ENCODE data around the gene MAP3K7.

Gene MAP3K7

DNA sequence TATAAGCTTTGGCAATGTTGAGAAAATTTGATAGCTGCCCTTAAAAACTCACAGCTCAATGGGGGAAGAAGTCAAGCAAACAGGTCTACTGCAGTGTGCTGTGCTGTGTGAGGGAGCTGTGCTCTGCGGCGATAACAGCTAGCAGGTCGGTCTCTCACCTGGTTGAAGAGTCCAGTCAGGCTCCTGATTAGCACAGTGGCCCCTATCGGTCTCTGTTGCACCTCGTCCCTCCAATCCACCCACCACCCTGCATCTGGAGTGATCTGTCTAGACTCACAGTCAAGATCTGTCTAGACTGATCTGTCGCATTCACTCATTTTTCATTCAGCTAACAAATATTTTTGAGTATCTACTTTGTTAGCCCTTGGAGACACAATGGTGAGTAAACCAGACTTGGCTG is 94.1 kb downstream of the MAP3K7 start:
- peaks cover 16% of the 10 kb centered on the region for H3K4me1 ChIP-seq (ENCODE audit: insufficient read depth, low read length, poor library complexity, severe bottlenecking)

DNA sequence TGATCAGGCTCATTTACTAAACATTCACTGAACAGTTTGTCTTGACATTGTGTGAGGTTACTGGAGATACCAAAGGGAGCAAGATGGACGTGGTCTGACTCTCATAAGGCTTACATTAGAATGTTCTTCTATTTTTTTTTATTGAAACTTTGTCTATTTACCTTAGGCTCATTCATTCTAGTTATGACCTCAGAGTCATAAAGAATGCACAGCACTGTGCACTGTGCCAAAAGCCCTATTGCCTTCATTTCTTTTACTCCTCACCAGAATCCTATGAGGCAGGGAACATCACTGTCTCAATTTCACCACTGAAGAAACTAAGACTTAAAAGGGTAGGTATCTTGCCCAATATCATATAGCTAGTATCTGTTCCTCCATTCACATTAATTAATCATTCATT is 94.5 kb downstream of the MAP3K7 start:
- no peaks in the 10 kb centered on the region for H3K79me2 ChIP-seq (ENCODE audit: insufficient read depth, low read length)
- H4K20me1 ChIP-seq (ENCODE audit: insufficient read depth, low read length, poor library complexity, severe bottlenecking): no peaks in the 10 kb centered on the region
- no peaks in the 10 kb centered on the region for H3K9me3 ChIP-seq (ENCODE audit: insufficient read depth, low read depth, low read length)
- H3K27me3 ChIP-seq (ENCODE audit: insufficient read depth, low read length, poor library complexity, severe bottlenecking): no peaks in the 10 kb centered on the region
- H3K4me2 ChIP-seq (ENCODE audit: low read depth, low read length, poor library complexity, severe bottlenecking): no peak overlapping the region
- H3F3A ChIP-seq (ENCODE audit: low read depth): no peaks in the 10 kb centered on the region
- no peaks in the 10 kb centered on the region for H3K36me3 ChIP-seq (ENCODE audit: insufficient read depth, low read length)
- H3K4me1 ChIP-seq (ENCODE audit: insufficient read depth, low read length, poor library complexity, severe bottlenecking): peaks cover 16% of the 10 kb centered on the region
- no peak overlapping the region for H3K9ac ChIP-seq (ENCODE audit: low read depth, low read length, poor library complexity, severe bottlenecking)
- no peak overlapping the region for H3K4me3 ChIP-seq (ENCODE audit: low read length, poor library complexity, severe bottlenecking)
- no peak for TF ChIP-seq EZH2phosphoT487 (IDR thresholded peaks at IDR 0.05; ENCODE audit: borderline replicate concordance)
- TF ChIP-seq, protein P1, sequence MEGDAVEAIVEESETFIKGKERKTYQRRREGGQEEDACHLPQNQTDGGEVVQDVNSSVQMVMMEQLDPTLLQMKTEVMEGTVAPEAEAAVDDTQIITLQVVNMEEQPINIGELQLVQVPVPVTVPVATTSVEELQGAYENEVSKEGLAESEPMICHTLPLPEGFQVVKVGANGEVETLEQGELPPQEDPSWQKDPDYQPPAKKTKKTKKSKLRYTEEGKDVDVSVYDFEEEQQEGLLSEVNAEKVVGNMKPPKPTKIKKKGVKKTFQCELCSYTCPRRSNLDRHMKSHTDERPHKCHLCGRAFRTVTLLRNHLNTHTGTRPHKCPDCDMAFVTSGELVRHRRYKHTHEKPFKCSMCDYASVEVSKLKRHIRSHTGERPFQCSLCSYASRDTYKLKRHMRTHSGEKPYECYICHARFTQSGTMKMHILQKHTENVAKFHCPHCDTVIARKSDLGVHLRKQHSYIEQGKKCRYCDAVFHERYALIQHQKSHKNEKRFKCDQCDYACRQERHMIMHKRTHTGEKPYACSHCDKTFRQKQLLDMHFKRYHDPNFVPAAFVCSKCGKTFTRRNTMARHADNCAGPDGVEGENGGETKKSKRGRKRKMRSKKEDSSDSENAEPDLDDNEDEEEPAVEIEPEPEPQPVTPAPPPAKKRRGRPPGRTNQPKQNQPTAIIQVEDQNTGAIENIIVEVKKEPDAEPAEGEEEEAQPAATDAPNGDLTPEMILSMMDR (conservative IDR thresholded peaks at IDR 0.05; ENCODE audit: low read length): no peak
- H2AFZ ChIP-seq (ENCODE audit: low read length): no peak overlapping the region
- no peaks in the 10 kb centered on the region for H3K9me2 ChIP-seq (replicated peaks; ENCODE audit: low read depth, low read length)

More for the DNA sequence above, 94.1 kb downstream of the MAP3K7 start:
- Histone ChIP-seq H2AFZ (ENCODE audit: low read length) (no peak overlapping the region), H3K79me2 (ENCODE audit: insufficient read depth, low read length) (no peaks in the 10 kb centered on the region), H3F3A (ENCODE audit: low read depth) (no peaks in the 10 kb centered on the region), H4K20me1 (ENCODE audit: insufficient read depth, low read length, poor library complexity, severe bottlenecking) (no peaks in the 10 kb centered on the region), H3K4me2 (ENCODE audit: low read depth, low read length, poor library complexity, severe bottlenecking) (peak overlapping the region; percentile 62), H3K9me2 (replicated peaks; ENCODE audit: low read depth, low read length) (no peaks in the 10 kb centered on the region), H3K4me3 (ENCODE audit: low read length, poor library complexity, severe bottlenecking) (no peak overlapping the region), H3K36me3 (ENCODE audit: insufficient read depth, low read length) (no peaks in the 10 kb centered on the region), H3K9ac (ENCODE audit: low read depth, low read length, poor library complexity, severe bottlenecking) (no peak overlapping the region), H3K9me3 (ENCODE audit: insufficient read depth, low read depth, low read length) (no peaks in the 10 kb centered on the region), H3K27me3 (ENCODE audit: insufficient read depth, low read length, poor library complexity, severe bottlenecking) (no peaks in the 10 kb centered on the region)
- TF ChIP-seq EZH2phosphoT487 (IDR thresholded peaks at IDR 0.05; ENCODE audit: borderline replicate concordance): no peak
- TF ChIP-seq, protein P1 (conservative IDR thresholded peaks at IDR 0.05; ENCODE audit: low read length): no peak

DNA sequence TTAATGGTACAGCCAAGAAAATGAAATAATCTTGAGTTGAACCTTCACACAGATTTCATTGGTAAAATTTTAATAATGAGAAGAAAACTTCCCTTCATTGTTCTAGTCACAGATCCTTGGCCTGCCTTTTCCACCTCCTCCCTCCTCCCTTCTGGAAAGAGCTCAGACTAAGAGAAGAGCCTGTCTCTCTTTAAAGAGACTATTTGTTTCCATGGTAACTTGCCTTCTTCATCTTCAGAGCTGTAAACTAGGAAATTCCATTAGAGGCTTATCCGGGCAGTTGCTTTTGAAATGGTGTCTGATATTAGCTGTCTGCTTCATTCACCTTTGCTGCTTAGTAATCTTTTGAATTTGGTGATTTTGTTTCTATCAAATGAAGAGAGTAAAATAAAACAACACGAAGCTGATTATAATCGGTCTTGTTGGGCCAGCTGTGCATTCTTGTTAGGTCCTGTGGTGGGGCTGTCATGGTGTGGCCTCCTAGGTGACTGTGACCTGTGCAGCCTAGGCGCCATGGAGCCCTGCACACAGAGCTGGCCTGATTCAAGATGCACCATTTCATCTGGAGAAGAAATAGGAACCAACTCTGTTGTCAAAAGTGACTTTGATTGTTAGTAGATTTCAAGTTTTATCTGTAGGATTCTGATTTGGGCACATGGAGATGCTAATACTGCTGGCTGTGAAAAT is 96.7 kb downstream of the MAP3K7 start:
- H3K9me2 ChIP-seq (replicated peaks; ENCODE audit: low read depth, low read length): no peaks in the 10 kb centered on the region
- H3K4me2 ChIP-seq (ENCODE audit: low read depth, low read length, poor library complexity, severe bottlenecking): no peak overlapping the region
- no peaks in the 10 kb centered on the region for H3F3A ChIP-seq (ENCODE audit: low read depth)
- no peak overlapping the region for H2AFZ ChIP-seq (ENCODE audit: low read length)
- no peaks in the 10 kb centered on the region for H3K79me2 ChIP-seq (ENCODE audit: insufficient read depth, low read length)
- no peak for TF ChIP-seq EZH2phosphoT487 (IDR thresholded peaks at IDR 0.05; ENCODE audit: borderline replicate concordance)
- TF ChIP-seq, protein P1 (conservative IDR thresholded peaks at IDR 0.05; ENCODE audit: low read length): no peak
- peaks cover 16% of the 10 kb centered on the region for H3K4me1 ChIP-seq (ENCODE audit: insufficient read depth, low read length, poor library complexity, severe bottlenecking)
- no peaks in the 10 kb centered on the region for H3K36me3 ChIP-seq (ENCODE audit: insufficient read depth, low read length)
- H3K4me3 ChIP-seq (ENCODE audit: low read length, poor library complexity, severe bottlenecking): no peak overlapping the region
- no peak overlapping the region for H3K9ac ChIP-seq (ENCODE audit: low read depth, low read length, poor library complexity, severe bottlenecking)
- 0 out of 2 replicates have a peak, but pooled peaks cover 5% of the 10 kb centered on the region for H3K9me3 ChIP-seq (ENCODE audit: insufficient read depth, low read depth, low read length)
- no peaks in the 10 kb centered on the region for H3K27me3 ChIP-seq (ENCODE audit: insufficient read depth, low read length, poor library complexity, severe bottlenecking)
- H4K20me1 ChIP-seq (ENCODE audit: insufficient read depth, low read length, poor library complexity, severe bottlenecking): no peaks in the 10 kb centered on the region
